HepG2 (cell line): ENCODE results near the gene OXLD1. TPM values are rescaled to one million over a fixed set of nuclear protein-coding genes. Genes with fewer than 3 reads are reported as not detected.
A peak's percentile ranks its signal among the peaks of the same experiment; 100 is the strongest.

Source experiments
- CREB1 ChIP-seq, 2 experiments: fragments of 450-650 bp in 1 of 2; IDR thresholded peaks; 2 replicates each; pipeline ENCODE4 v1.6.1; 2016 to 2017; ENCODE audit warnings: control low read depth in 1 of 2, mild to moderate bottlenecking in 1 of 2, missing compliant biosample characterization in 1 of 2, missing genetic modification characterization in 1 of 2
- ELF3 ChIP-seq: IDR thresholded peaks from 2 replicates; pipeline ENCODE4 v1.6.1; 2016; ENCODE audit warnings: missing genetic modification reagents, missing compliant biosample characterization
- ELK4 ChIP-seq: sonication (generic); formaldehyde crosslinking; IDR thresholded peaks from 2 replicates; pipeline ENCODE4 v1.9.0; 2021; ENCODE audit warnings: missing genetic modification reagents, borderline replicate concordance
- IRF1 ChIP-seq: sonication (generic); formaldehyde crosslinking; IDR thresholded peaks from 2 replicates; pipeline ENCODE4 v1.4.0; 2020; ENCODE audit warnings: low read depth, mild to moderate bottlenecking, missing genetic modification reagents
- KDM3A ChIP-seq: IDR thresholded peaks from 2 replicates; pipeline ENCODE4 v1.6.1; 2018; ENCODE audit warnings: low read depth, missing compliant biosample characterization
- MTF2 ChIP-seq: sonication (generic); formaldehyde crosslinking; IDR thresholded peaks from 2 replicates; pipeline ENCODE4 v1.5.0; 2020; ENCODE audit warnings: missing genetic modification reagents, borderline replicate concordance
- NPAS2 ChIP-seq: sonication (generic); formaldehyde crosslinking; IDR thresholded peaks from 2 replicates; pipeline ENCODE4 v1.8.0; 2022; ENCODE audit warnings: mild to moderate bottlenecking, missing genetic modification reagents, borderline replicate concordance
- PAWR ChIP-seq: sonication (generic); formaldehyde crosslinking; IDR thresholded peaks from 2 replicates; pipeline ENCODE4 v1.4.0; 2020; ENCODE audit warnings: missing genetic modification reagents, mild to moderate bottlenecking, borderline replicate concordance
- PBX3 ChIP-seq: sonication (generic); formaldehyde crosslinking; IDR thresholded peaks from 2 replicates; pipeline ENCODE4 v1.8.1; 2023; ENCODE audit warnings: missing genetic modification reagents, inconsistent platforms, borderline replicate concordance
- PHB2 ChIP-seq: fragments of 450-650 bp; IDR thresholded peaks from 2 replicates; pipeline ENCODE4 v1.6.1; 2018; ENCODE audit not compliant: partially characterized antibody
- RAD21 ChIP-seq: fragments of 450-650 bp; formaldehyde crosslinking; IDR thresholded peaks from 2 replicates; pipeline ENCODE4 v1.5.0; 2020; ENCODE audit warnings: mild to moderate bottlenecking
- REST ChIP-seq, 2 experiments: IDR thresholded peaks; 2 replicates each; pipeline ENCODE4 v1.6.1; 2011 to 2012; ENCODE audit warnings: low read length in 2 of 2, borderline replicate concordance in 1 of 2, low read depth in 1 of 2, mild to moderate bottlenecking in 1 of 2, moderate library complexity in 1 of 2
- ZBTB38 ChIP-seq: sonication (generic); formaldehyde crosslinking; IDR thresholded peaks from 2 replicates; pipeline ENCODE4 v1.5.1; 2020; ENCODE audit warnings: mild to moderate bottlenecking, missing genetic modification reagents
- ZFP91 ChIP-seq: sonication (generic); formaldehyde crosslinking; IDR thresholded peaks from 2 replicates; pipeline ENCODE4 v1.9.0; 2022; ENCODE audit warnings: missing genetic modification reagents, mild to moderate bottlenecking, borderline replicate concordance
- ZNF557 ChIP-seq: sonication (generic); formaldehyde crosslinking; IDR thresholded peaks from 2 replicates; pipeline ENCODE4 v1.4.0; 2020; ENCODE audit warnings: missing genetic modification reagents
- ZNF670 ChIP-seq: sonication (generic); formaldehyde crosslinking; IDR thresholded peaks from 2 replicates; pipeline ENCODE4 v1.8.0; 2022; ENCODE audit warnings: mild to moderate bottlenecking, missing genetic modification reagents, borderline replicate concordance
- ZNF704 ChIP-seq: sonication (generic); formaldehyde crosslinking; IDR thresholded peaks from 2 replicates; pipeline ENCODE4 v1.8.1; 2023; ENCODE audit warnings: mild to moderate bottlenecking, inconsistent platforms, moderate library complexity, missing genetic modification reagents, borderline replicate concordance
- polyA plus RNA-seq, 8 experiments: library from polyadenylated mRNA; depleted of rRNA in 3 of 8; stranded (reverse) in 7 of 8; unstranded in 1 of 8; fragments of >200 nt; fragmentation: Illumina TruSeq in 4 of 8; extraction: Trizol in 4 of 8; gene quantifications; 2 replicates each; pipeline versions ENCODE4 v1.2.1 to v1.2.3, GENCODE V29; 2011 to 2016; ENCODE audit warnings: low read depth in 4 of 8, missing spikeins in 1 of 8, mixed read lengths in 1 of 8; ENCODE audit not compliant: insufficient read depth in 1 of 8
- total RNA-seq, 5 experiments: library from RNA; depleted of rRNA; stranded (reverse); fragments of >200 nt; fragmentation: Illumina TruSeq; extraction: Trizol; gene quantifications; 2 replicates each; pipeline ENCODE4 v1.2.3, GENCODE V29; 2016; ENCODE audit warnings: low read depth in 1 of 5

OXLD1 gene
- total and polyA plus RNA-seq, 2 of the 13 experiments (the other 11 are each of a cell fraction or from before 2014, with no cell fraction given), result 27.1 to 37.5 TPM

GRCh38 chr17:81713556-81714411, 47.4 kb upstream of the OXLD1 start (continued):
- TF ChIP-seq PHB2, result no peak
- TF ChIP-seq PAWR (CRISPR knock-in tag), result no peak
- TF ChIP-seq ZNF704 (CRISPR knock-in tag), result peak; percentile 89
- TF ChIP-seq ZNF557 (CRISPR knock-in tag), result no peak
- peak; percentile 85; the same call in 1 of the 2 replicates for TF ChIP-seq ZFP91 (CRISPR knock-in tag)
- 0 out of 2 replicates have a peak, but pooled peaks have one; percentile 46 for TF ChIP-seq IRF1 (CRISPR knock-in tag)
- no peak; the same call in none of the 2 replicates for TF ChIP-seq ELF3
- TF ChIP-seq PBX3 (CRISPR knock-in tag), result no peak
- peak; percentile 62 for TF ChIP-seq KDM3A (CRISPR knock-in tag)
- no peak for TF ChIP-seq NPAS2
- no peak for TF ChIP-seq ELK4 (CRISPR knock-in tag)
- TF ChIP-seq ZBTB38, result peak; percentile 86
- TF ChIP-seq REST (IDR thresholded peaks at IDR 0.05; ENCODE audit: borderline replicate concordance in 1 of 2, low read depth in 1 of 2, low read length in 2 of 2), result 0 out of 4 replicates have a peak, but pooled peaks of 1 of the 2 experiments have one; percentile 36
- TF ChIP-seq CREB1 (IDR thresholded peaks at IDR 0.05), result no peak
- no peak for TF ChIP-seq CREB1 (CRISPR knock-in tag; IDR thresholded peaks at IDR 0.05)
- no peak for TF ChIP-seq MTF2
- TF ChIP-seq ZNF670, result peak; percentile 69; the same call in 1 of the 2 replicates
- peak; percentile 26; the same call in 1 of the 2 replicates for TF ChIP-seq RAD21 (CRISPR knock-in tag)
